CD8-positive, alpha-beta memory T cell (primary cell): Measurements from ENCODE around the gene CLDN16. TPM values are rescaled to one million over a fixed set of nuclear protein-coding genes. Genes with fewer than 3 reads are reported as not detected.

Source experiments
- CTCF ChIA-PET: fragments of 350-600 bp; sonication (Branson Sonifier 250); formaldehyde crosslinking; loops from one replicate; lab custom pipeline; 2021; ENCODE audit warnings: antibody characterized with exemption; lab: Charles Lee
- POLR2A ChIA-PET: fragments of 350-600 bp; sonication (Branson Sonifier 250); formaldehyde crosslinking; loops from one replicate; lab custom pipeline; 2021; ENCODE audit warnings: antibody characterized with exemption; lab: Charles Lee
- DNase-seq, 5 donors: peaks; one replicate each; pipeline versions ENCODE4 v3.0.0 to v3.0.0-alpha.2; 2020 to 2022; ENCODE audit warnings: mixed read lengths in 1 of 5
- H3K27ac ChIP-seq: one replicate; pipeline ENCODE4 v1.7.0; 2013; ENCODE audit warnings: low read depth, mild to moderate bottlenecking, low read length, moderate library complexity
- H3K27me3 ChIP-seq: 2 replicates; pipeline ENCODE4 v1.7.0; 2013; ENCODE audit warnings: low read length, mild to moderate bottlenecking; ENCODE audit not compliant: insufficient read depth, poor library complexity, severe bottlenecking
- H3K36me3 ChIP-seq: 2 replicates; pipeline ENCODE4 v1.7.0; 2013; ENCODE audit warnings: mild to moderate bottlenecking, low read length, moderate library complexity; ENCODE audit not compliant: insufficient read depth
- H3K4me1 ChIP-seq: 2 replicates; pipeline ENCODE4 v1.7.0; 2013; ENCODE audit warnings: mild to moderate bottlenecking, low read length, moderate library complexity; ENCODE audit not compliant: insufficient read depth
- H3K4me3 ChIP-seq: 2 replicates; pipeline ENCODE4 v1.7.0; 2013; ENCODE audit warnings: mild to moderate bottlenecking, low read length
- H3K9me3 ChIP-seq: 2 replicates; pipeline ENCODE4 v1.7.0; 2013; ENCODE audit warnings: mild to moderate bottlenecking, low read length
- H3K27ac Mint-ChIP-seq, 8 donors: one replicate each; pipeline ENCODE4 v1.8.0; 2020 to 2021; ENCODE audit warnings: mixed read lengths in 8 of 8, mild to moderate bottlenecking in 6 of 8, inconsistent platforms in 3 of 8, moderate library complexity in 3 of 8
- H3K27me3 Mint-ChIP-seq, 2 donors: one replicate each; pipeline ENCODE4 v1.8.0; 2020 to 2021; ENCODE audit warnings: mixed read lengths in 2 of 2, mild to moderate bottlenecking in 1 of 2, moderate library complexity in 1 of 2
- H3K36me3 Mint-ChIP-seq, 3 donors: one replicate each; pipeline ENCODE4 v1.8.0; 2020 to 2021; ENCODE audit warnings: mixed read lengths in 3 of 3, inconsistent platforms in 1 of 3, mild to moderate bottlenecking in 1 of 3
- H3K4me1 Mint-ChIP-seq, 3 donors: one replicate each; pipeline ENCODE4 v1.8.0; 2020 to 2021; ENCODE audit warnings: mixed read lengths in 3 of 3, inconsistent platforms in 1 of 3, mild to moderate bottlenecking in 1 of 3
- H3K4me3 Mint-ChIP-seq, 7 donors: one replicate each; pipeline ENCODE4 v1.8.0; 2020 to 2021; ENCODE audit warnings: mixed read lengths in 7 of 7, mild to moderate bottlenecking in 6 of 7, moderate library complexity in 4 of 7, inconsistent platforms in 2 of 7
- H3K9me3 Mint-ChIP-seq, 5 donors: one replicate each; pipeline ENCODE4 v1.8.0; 2020 to 2022; ENCODE audit warnings: mixed read lengths in 5 of 5, mild to moderate bottlenecking in 3 of 5, moderate library complexity in 2 of 5, inconsistent platforms in 1 of 5
- polyA plus RNA-seq: library from polyadenylated mRNA; unstranded; fragments of 300-500 nt; fragmentation: Illumina TruSeq; gene quantifications from one replicate; pipeline ENCODE4 v1.2.3, GENCODE V29; 2021
- total RNA-seq, 2 experiments: library from RNA; stranded (reverse); gene quantifications; one replicate each; pipeline ENCODE4 v1.2.3, GENCODE V29; 2021

Gene CLDN16
- total and polyA plus RNA-seq, 3 experiments from 2014 or later, result not detected

GRCh38 chr3:190446573-190447279, 58.8 kb downstream of the CLDN16 start:
- DNase-seq, result no peak
- H3K4me3 Mint-ChIP-seq, result peak overlapping the region in 5 of 7 donors; percentile 12 to 25 (median 13)
- Histone ChIP-seq H3K27me3 (no peaks in the 10 kb centered on the region), H3K4me1 (no peaks in the 10 kb centered on the region), H3K36me3 (no peaks in the 10 kb centered on the region), H3K4me3 (no peak overlapping the region), H3K27ac (no peak overlapping the region), H3K9me3 (no peaks in the 10 kb centered on the region)
- H3K27me3 Mint-ChIP-seq, result peaks cover 0 to 3% of the 10 kb centered on the region in 2 donors
- no peaks in the 10 kb centered on the region for H3K36me3 Mint-ChIP-seq
- POLR2A ChIA-PET, result no interaction called here
- peaks cover 8 to 10% (median 9%) of the 10 kb centered on the region in 3 donors for H3K4me1 Mint-ChIP-seq
- H3K9me3 Mint-ChIP-seq, result no peaks in the 10 kb centered on the region
- H3K27ac Mint-ChIP-seq, result peak overlapping the region in 5 of 8 donors; percentile 5 to 51 (median 43)
- CTCF ChIA-PET, result no interaction called here

GRCh38 chr3:190448256-190448655, 60.3 kb downstream of the CLDN16 start:
- peaks cover 8 to 10% (median 9%) of the 10 kb centered on the region in 3 donors for H3K4me1 Mint-ChIP-seq
- H3K4me1 ChIP-seq, result no peaks in the 10 kb centered on the region
- H3K27ac Mint-ChIP-seq, result no peak overlapping the region
- no peaks in the 10 kb centered on the region for H3K36me3 ChIP-seq
- H3K4me3 ChIP-seq, result no peak overlapping the region
- no peak overlapping the region for H3K4me3 Mint-ChIP-seq
- no peak for DNase-seq
- ChIA-PET POLR2A (no interaction called here), CTCF (no interaction called here)
- no peaks in the 10 kb centered on the region for H3K36me3 Mint-ChIP-seq
- H3K27me3 Mint-ChIP-seq, result peaks cover 0 to 3% of the 10 kb centered on the region in 2 donors
- no peaks in the 10 kb centered on the region for H3K9me3 Mint-ChIP-seq
- H3K27me3 ChIP-seq, result no peaks in the 10 kb centered on the region
- H3K27ac ChIP-seq, result no peak overlapping the region
- no peaks in the 10 kb centered on the region for H3K9me3 ChIP-seq

- no peaks in the 10 kb centered on the region for H3K9me3 Mint-ChIP-seq
- no peaks in the 10 kb centered on the region for H3K36me3 Mint-ChIP-seq
- DNase-seq, result no peak
Measured at GRCh38 chr3:190449801-190450200, 61.8 kb downstream of the CLDN16 start, which contains the start of gene TMEM207. TMEM207 (minus strand) TSS chr3:190449901; CDS start chr3:190449809, 92 bp downstream.

GRCh38 chr3:190455828-190456227, 67.9 kb downstream of the CLDN16 start:
- Histone ChIP-seq H3K36me3 (no peaks in the 10 kb centered on the region), H3K9me3 (no peaks in the 10 kb centered on the region), H3K4me3 (no peak overlapping the region), H3K4me1 (no peaks in the 10 kb centered on the region), H3K27me3 (no peaks in the 10 kb centered on the region), H3K27ac (no peak overlapping the region)
- CTCF ChIA-PET, result no interaction called here
- H3K27me3 Mint-ChIP-seq, result peaks cover 1 to 5% of the 10 kb centered on the region in 2 donors
- no peak for DNase-seq
- no peaks in the 10 kb centered on the region for H3K4me1 Mint-ChIP-seq
- POLR2A ChIA-PET, result no interaction called here
- H3K27ac Mint-ChIP-seq, result no peak overlapping the region
- no peaks in the 10 kb centered on the region for H3K36me3 Mint-ChIP-seq
- H3K4me3 Mint-ChIP-seq, result no peak overlapping the region
- H3K9me3 Mint-ChIP-seq, result no peaks in the 10 kb centered on the region

More at GRCh38 chr3:190449801-190450200, 61.8 kb downstream of the CLDN16 start, which contains the start of gene TMEM207:
- Mint-ChIP-seq H3K27ac (peak within 1 kb of the TSS in 1 of 8 donors; percentile 1), H3K4me3 (no peak within 1 kb of the TSS), H3K4me1 (peaks cover 8 to 10% (median 9%) of the 10 kb centered on the region in 3 donors), H3K27me3 (peaks cover 0 to 8% of the 10 kb centered on the region in 2 donors)
- ChIA-PET POLR2A (no interaction called here), CTCF (no interaction called here)
- Histone ChIP-seq H3K9me3 (no peaks in the 10 kb centered on the region), H3K4me3 (no peak within 1 kb of the TSS), H3K27ac (no peak within 1 kb of the TSS), H3K36me3 (no peaks in the 10 kb centered on the region), H3K4me1 (no peaks in the 10 kb centered on the region), H3K27me3 (no peaks in the 10 kb centered on the region)

- no peak for DNase-seq
- CTCF ChIA-PET, result no interaction called here
- H3K36me3 ChIP-seq, result no peaks in the 10 kb centered on the region
- no peaks in the 10 kb centered on the region for H3K27me3 ChIP-seq
- no peak overlapping the region for H3K27ac ChIP-seq
- H3K27me3 Mint-ChIP-seq, result peaks cover 3 to 5% of the 10 kb centered on the region in 2 donors
- no peak overlapping the region for H3K27ac Mint-ChIP-seq
- H3K9me3 ChIP-seq, result no peaks in the 10 kb centered on the region
- POLR2A ChIA-PET, result no interaction called here
- H3K36me3 Mint-ChIP-seq, result no peaks in the 10 kb centered on the region
- no peaks in the 10 kb centered on the region for H3K4me1 ChIP-seq
- no peaks in the 10 kb centered on the region for H3K4me1 Mint-ChIP-seq
- H3K9me3 Mint-ChIP-seq, result no peaks in the 10 kb centered on the region
- no peak overlapping the region for H3K4me3 Mint-ChIP-seq
- no peak overlapping the region for H3K4me3 ChIP-seq
Measured at GRCh38 chr3:190456770-190457169, 68.8 kb downstream of the CLDN16 start.

- H3K27ac Mint-ChIP-seq, result no peak overlapping the region
- no peaks in the 10 kb centered on the region for H3K9me3 ChIP-seq
- H3K4me1 ChIP-seq, result no peaks in the 10 kb centered on the region
- CTCF ChIA-PET, result no interaction called here
- no peaks in the 10 kb centered on the region for H3K27me3 ChIP-seq
- H3K4me3 Mint-ChIP-seq, result no peak overlapping the region
- no peak overlapping the region for H3K27ac ChIP-seq
- H3K9me3 Mint-ChIP-seq, result no peaks in the 10 kb centered on the region
- DNase-seq, result no peak
- no peaks in the 10 kb centered on the region for H3K36me3 Mint-ChIP-seq
- H3K27me3 Mint-ChIP-seq, result peaks cover 5 to 8% of the 10 kb centered on the region in 2 donors
- H3K4me1 Mint-ChIP-seq, result no peaks in the 10 kb centered on the region
- H3K4me3 ChIP-seq, result no peak overlapping the region
- POLR2A ChIA-PET, result no interaction called here
- H3K36me3 ChIP-seq, result no peaks in the 10 kb centered on the region
Measured at GRCh38 chr3:190458040-190458439, 70.1 kb downstream of the CLDN16 start.

Other genes with a start within 250 kb of the CLDN16 start
- gene CLDN1, start 65.7 kb upstream of the CLDN16 start, total RNA-seq, result under 1 TPM in 1 of 2 experiments, not detected in 1; 0.09 TPM
- not detected for gene CLDN1, start 65.7 kb upstream of the CLDN16 start, polyA plus RNA-seq
- not detected for gene TMEM207, start 61.7 kb downstream of the CLDN16 start, total RNA-seq
- gene TMEM207, start 61.7 kb downstream of the CLDN16 start, polyA plus RNA-seq, result not detected
- gene IL1RAP, start 125.9 kb downstream of the CLDN16 start, total RNA-seq, result 10 to 100 TPM in 1 of 2 experiments, 1 to 10 TPM in 1; 6.7 to 11.5 TPM
- 5.2 TPM for gene IL1RAP, start 125.9 kb downstream of the CLDN16 start, polyA plus RNA-seq